ENCODE results near the gene FAF1.

FAF1 gene

GRCh38 chr1:50847303-50847702 lies 112.8 kb downstream of the FAF1 start:
- no peak for TF ChIP-seq CTCF (conservative IDR thresholded peaks at IDR 0.05; ENCODE audit: low read depth)
- ChIA-PET CTCF (interaction anchor here (0.6 kb wide), 1 partner anchor 24 kb away, joined by 3 read pairs; no protein-coding TSS in a partner anchor), POLR2A (ENCODE audit: low non-redundant PET) (no interaction called here)
- H3K27ac ChIP-seq: no peak overlapping the region
- no peak for DNase-seq (ENCODE audit: low spot score)

- DNase-seq (ENCODE audit: low spot score): no peak
- POLR2A ChIA-PET (ENCODE audit: low non-redundant PET): no interaction called here
- no peak overlapping the region for H3K27ac ChIP-seq
- TF ChIP-seq CTCF (conservative IDR thresholded peaks at IDR 0.05; ENCODE audit: low read depth): no peak
- CTCF ChIA-PET: interaction anchor here (0.6 kb wide), 1 partner anchor 27 kb away, joined by 3 read pairs; no protein-coding TSS in a partner anchor
These were observed 113.7 kb downstream of the FAF1 start for GRCh38 chr1:50846224-50846839.

GRCh38 chr1:50841791-50842387 lies 118.2 kb downstream of the FAF1 start:
- H3K27ac ChIP-seq: no peak overlapping the region
- no peak for TF ChIP-seq CTCF (conservative IDR thresholded peaks at IDR 0.05; ENCODE audit: low read depth)
- POLR2A ChIA-PET (ENCODE audit: low non-redundant PET): no interaction called here
- no peak for DNase-seq (ENCODE audit: low spot score)
- CTCF ChIA-PET: interaction anchor here (0.6 kb wide), 1 partner anchor 9 kb away, joined by 3 read pairs; no protein-coding TSS in a partner anchor

- no peak overlapping the region for H3K27ac ChIP-seq
- DNase-seq (ENCODE audit: low spot score): no peak
- POLR2A ChIA-PET (ENCODE audit: low non-redundant PET): no interaction called here
- no peak for TF ChIP-seq CTCF (conservative IDR thresholded peaks at IDR 0.05; ENCODE audit: low read depth)
- CTCF ChIA-PET: no interaction called here
These were observed 124.0 kb downstream of the FAF1 start for GRCh38 chr1:50836117-50836516.

- H3K27ac ChIP-seq: no peak overlapping the region
- ChIA-PET POLR2A (ENCODE audit: low non-redundant PET) (no interaction called here), CTCF (interaction anchor here (0.6 kb wide), 1 partner anchor 1135 kb away, joined by 3 read pairs; no protein-coding TSS in a partner anchor)
- TF ChIP-seq CTCF (conservative IDR thresholded peaks at IDR 0.05; ENCODE audit: low read depth): no peak
- no peak for DNase-seq (ENCODE audit: low spot score)
These were observed 126.9 kb downstream of the FAF1 start for GRCh38 chr1:50833216-50833615.

GRCh38 chr1:50832167-50832566 lies 127.9 kb downstream of the FAF1 start:
- ChIA-PET CTCF (interaction anchor here (0.5 kb wide), 1 partner anchor 195 kb away, joined by 3 read pairs; no protein-coding TSS in a partner anchor), POLR2A (ENCODE audit: low non-redundant PET) (no interaction called here)
- no peak overlapping the region for H3K27ac ChIP-seq
- no peak for TF ChIP-seq CTCF (conservative IDR thresholded peaks at IDR 0.05; ENCODE audit: low read depth)
- no peak for DNase-seq (ENCODE audit: low spot score)

All from RWPE1 (cell line).